ENCODE data around the gene WNT2. TPM values are rescaled to one million over a fixed set of nuclear protein-coding genes. Genes with fewer than 3 reads are reported as not detected.

WNT2 gene
- total RNA-seq, 1 donor: under 0.01 TPM

- peak overlapping the region; percentile 97 for H3K27ac ChIP-seq (ENCODE audit: low read depth, low read length)
- peak overlapping the region; percentile 70 for H3K4me2 ChIP-seq (ENCODE audit: insufficient read depth, low read length)
- H3K79me2 ChIP-seq (ENCODE audit: insufficient read depth, low read length): no peaks in the 10 kb centered on the region
- no peak overlapping the region for H2AFZ ChIP-seq (ENCODE audit: low read length)
- no peaks in the 10 kb centered on the region for H3K27me3 ChIP-seq (ENCODE audit: insufficient read depth, low read length)
- peaks cover 19% of the 10 kb centered on the region for H3K4me1 ChIP-seq (ENCODE audit: insufficient read depth, low read length)
- no peaks in the 10 kb centered on the region for H3K36me3 ChIP-seq (ENCODE audit: insufficient read depth, low read length)
- no peak for DNase-seq (ENCODE audit: insufficient read length, low spot score, missing footprints)
- H4K20me1 ChIP-seq (ENCODE audit: insufficient read depth, low read length): no peaks in the 10 kb centered on the region
- peak overlapping the region; percentile 24 for H3K4me3 ChIP-seq (ENCODE audit: insufficient read depth, low read length)
- TF ChIP-seq, protein P1, sequence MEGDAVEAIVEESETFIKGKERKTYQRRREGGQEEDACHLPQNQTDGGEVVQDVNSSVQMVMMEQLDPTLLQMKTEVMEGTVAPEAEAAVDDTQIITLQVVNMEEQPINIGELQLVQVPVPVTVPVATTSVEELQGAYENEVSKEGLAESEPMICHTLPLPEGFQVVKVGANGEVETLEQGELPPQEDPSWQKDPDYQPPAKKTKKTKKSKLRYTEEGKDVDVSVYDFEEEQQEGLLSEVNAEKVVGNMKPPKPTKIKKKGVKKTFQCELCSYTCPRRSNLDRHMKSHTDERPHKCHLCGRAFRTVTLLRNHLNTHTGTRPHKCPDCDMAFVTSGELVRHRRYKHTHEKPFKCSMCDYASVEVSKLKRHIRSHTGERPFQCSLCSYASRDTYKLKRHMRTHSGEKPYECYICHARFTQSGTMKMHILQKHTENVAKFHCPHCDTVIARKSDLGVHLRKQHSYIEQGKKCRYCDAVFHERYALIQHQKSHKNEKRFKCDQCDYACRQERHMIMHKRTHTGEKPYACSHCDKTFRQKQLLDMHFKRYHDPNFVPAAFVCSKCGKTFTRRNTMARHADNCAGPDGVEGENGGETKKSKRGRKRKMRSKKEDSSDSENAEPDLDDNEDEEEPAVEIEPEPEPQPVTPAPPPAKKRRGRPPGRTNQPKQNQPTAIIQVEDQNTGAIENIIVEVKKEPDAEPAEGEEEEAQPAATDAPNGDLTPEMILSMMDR (IDR thresholded peaks at IDR 0.05; ENCODE audit: extremely low read depth, low read depth, low read length): no peak
- no peaks in the 10 kb centered on the region for H3K9me3 ChIP-seq (ENCODE audit: low read depth, low read length)
These were observed 52.5 kb downstream of the WNT2 start for GRCh38 chr7:117270371-117270770.

DNA sequence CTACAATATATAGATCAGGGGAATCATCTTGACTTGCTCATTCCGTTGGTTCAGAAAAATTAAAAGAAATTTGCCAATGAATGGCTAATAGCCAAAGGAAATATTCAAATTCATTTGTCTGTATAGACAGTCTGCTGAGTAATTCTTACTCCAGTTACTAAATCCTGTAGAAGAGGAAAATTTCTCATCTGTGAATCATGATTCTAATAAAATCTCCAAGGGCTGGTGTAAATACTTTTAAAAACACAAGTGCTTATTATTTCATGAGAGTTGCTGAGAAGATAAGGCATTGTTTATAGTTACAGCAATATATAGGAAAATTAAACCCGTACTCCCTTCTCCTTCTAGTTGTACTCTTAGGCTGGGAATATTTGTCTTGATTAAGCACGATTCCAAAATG lies 53.0 kb downstream of the WNT2 start:
- H3K79me2 ChIP-seq (ENCODE audit: insufficient read depth, low read length): no peaks in the 10 kb centered on the region
- no peaks in the 10 kb centered on the region for H3K9me3 ChIP-seq (ENCODE audit: low read depth, low read length)
- TF ChIP-seq, protein P1 (IDR thresholded peaks at IDR 0.05; ENCODE audit: extremely low read depth, low read depth, low read length): no peak
- no peaks in the 10 kb centered on the region for H3K36me3 ChIP-seq (ENCODE audit: insufficient read depth, low read length)
- no peaks in the 10 kb centered on the region for H4K20me1 ChIP-seq (ENCODE audit: insufficient read depth, low read length)
- no peak for DNase-seq (ENCODE audit: insufficient read length, low spot score, missing footprints)
- H3K27ac ChIP-seq (ENCODE audit: low read depth, low read length): peak overlapping the region; percentile 97
- peaks cover 16% of the 10 kb centered on the region for H3K4me1 ChIP-seq (ENCODE audit: insufficient read depth, low read length)
- no peaks in the 10 kb centered on the region for H3K27me3 ChIP-seq (ENCODE audit: insufficient read depth, low read length)
- peak overlapping the region; percentile 41 for H3K4me3 ChIP-seq (ENCODE audit: insufficient read depth, low read length)
- H3K4me2 ChIP-seq (ENCODE audit: insufficient read depth, low read length): peak overlapping the region; percentile 70
- no peak overlapping the region for H2AFZ ChIP-seq (ENCODE audit: low read length)

GRCh38 chr7:117269417-117269816 lies 53.4 kb downstream of the WNT2 start:
- Histone ChIP-seq H3K27me3 (ENCODE audit: insufficient read depth, low read length) (no peaks in the 10 kb centered on the region), H3K4me1 (ENCODE audit: insufficient read depth, low read length) (peaks cover 15% of the 10 kb centered on the region), H3K27ac (ENCODE audit: low read depth, low read length) (peak overlapping the region; percentile 97), H2AFZ (ENCODE audit: low read length) (no peak overlapping the region), H3K79me2 (ENCODE audit: insufficient read depth, low read length) (no peaks in the 10 kb centered on the region), H3K9me3 (ENCODE audit: low read depth, low read length) (no peaks in the 10 kb centered on the region), H3K4me2 (ENCODE audit: insufficient read depth, low read length) (peak overlapping the region; percentile 70), H3K4me3 (ENCODE audit: insufficient read depth, low read length) (peak overlapping the region; percentile 41), H4K20me1 (ENCODE audit: insufficient read depth, low read length) (no peaks in the 10 kb centered on the region), H3K36me3 (ENCODE audit: insufficient read depth, low read length) (no peaks in the 10 kb centered on the region)
- DNase-seq (ENCODE audit: insufficient read length, low spot score, missing footprints): peak; percentile 69
- TF ChIP-seq, protein P1 (IDR thresholded peaks at IDR 0.05; ENCODE audit: extremely low read depth, low read depth, low read length): no peak

- no peaks in the 10 kb centered on the region for H3K36me3 ChIP-seq (ENCODE audit: insufficient read depth, low read length)
- TF ChIP-seq, protein P1 (IDR thresholded peaks at IDR 0.05; ENCODE audit: extremely low read depth, low read depth, low read length): no peak
These were observed 58.1 kb downstream of the WNT2 start for GRCh38 chr7:117264716-117265115.

More at GRCh38 chr7:117264716-117265115, 58.1 kb downstream of the WNT2 start:
- Histone ChIP-seq H3K4me1 (ENCODE audit: insufficient read depth, low read length) (peaks cover 11% of the 10 kb centered on the region), H3K9me3 (ENCODE audit: low read depth, low read length) (no peaks in the 10 kb centered on the region), H3K27ac (ENCODE audit: low read depth, low read length) (no peak overlapping the region), H2AFZ (ENCODE audit: low read length) (no peak overlapping the region), H3K27me3 (ENCODE audit: insufficient read depth, low read length) (peaks cover 22% of the 10 kb centered on the region), H3K4me2 (ENCODE audit: insufficient read depth, low read length) (no peak overlapping the region), H4K20me1 (ENCODE audit: insufficient read depth, low read length) (no peaks in the 10 kb centered on the region), H3K4me3 (ENCODE audit: insufficient read depth, low read length) (no peak overlapping the region), H3K79me2 (ENCODE audit: insufficient read depth, low read length) (no peaks in the 10 kb centered on the region)
- DNase-seq (ENCODE audit: insufficient read length, low spot score, missing footprints): no peak
